ENCODE data around the gene ADCY9. TPM values are rescaled to one million over a fixed set of nuclear protein-coding genes. Genes with fewer than 3 reads are reported as not detected.
A peak's percentile ranks its signal among the peaks of the same experiment; 100 is the strongest.

The ADCY9 gene
- total and polyA plus RNA-seq, 2 experiments from 2014 or later = 2.2 to 18.3 TPM

DNA sequence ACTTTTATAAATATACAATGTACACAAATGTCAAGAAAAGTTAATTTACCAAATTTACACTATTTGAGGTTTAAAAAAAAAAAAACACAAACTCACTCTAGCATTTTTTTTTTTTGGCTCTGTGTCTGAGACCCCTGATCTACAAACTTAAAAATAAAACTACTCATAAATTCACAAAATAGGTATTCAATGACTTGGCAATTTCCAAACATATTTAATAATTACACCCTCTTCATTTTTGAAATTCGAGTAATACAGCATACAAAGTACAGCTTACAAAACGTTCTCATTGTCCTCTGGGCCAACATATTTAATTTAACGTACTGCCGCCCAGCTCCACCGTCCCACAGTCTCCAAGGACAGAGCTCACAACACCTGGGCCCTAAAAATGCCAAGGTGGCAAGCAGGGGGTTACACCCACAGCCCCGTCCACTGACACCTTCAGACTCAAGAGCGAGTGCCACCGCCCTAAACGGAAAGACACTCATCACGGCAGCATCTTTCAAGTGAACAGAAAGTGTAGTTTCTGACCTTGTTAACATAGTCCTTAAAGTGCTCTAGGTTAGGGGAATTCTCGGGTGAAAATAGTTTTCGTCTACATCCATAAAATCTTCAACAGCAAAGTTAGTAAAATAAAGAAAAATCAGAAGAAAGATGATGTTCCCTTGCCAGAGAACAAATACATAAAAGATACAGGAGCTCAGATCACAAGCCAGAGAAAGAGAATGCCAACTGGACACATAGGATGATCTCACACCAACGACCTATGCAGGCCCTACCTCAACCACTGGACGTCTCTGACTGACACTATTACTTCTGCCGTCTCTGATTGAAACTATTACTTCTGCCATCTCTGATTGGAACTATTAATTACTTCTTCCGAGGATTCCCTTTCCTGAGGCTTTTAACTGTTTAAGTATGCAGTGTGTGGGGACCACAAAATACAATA is 4.2 kb downstream of the ADCY9 start (continued):
- TF ChIP-seq, protein P1, sequence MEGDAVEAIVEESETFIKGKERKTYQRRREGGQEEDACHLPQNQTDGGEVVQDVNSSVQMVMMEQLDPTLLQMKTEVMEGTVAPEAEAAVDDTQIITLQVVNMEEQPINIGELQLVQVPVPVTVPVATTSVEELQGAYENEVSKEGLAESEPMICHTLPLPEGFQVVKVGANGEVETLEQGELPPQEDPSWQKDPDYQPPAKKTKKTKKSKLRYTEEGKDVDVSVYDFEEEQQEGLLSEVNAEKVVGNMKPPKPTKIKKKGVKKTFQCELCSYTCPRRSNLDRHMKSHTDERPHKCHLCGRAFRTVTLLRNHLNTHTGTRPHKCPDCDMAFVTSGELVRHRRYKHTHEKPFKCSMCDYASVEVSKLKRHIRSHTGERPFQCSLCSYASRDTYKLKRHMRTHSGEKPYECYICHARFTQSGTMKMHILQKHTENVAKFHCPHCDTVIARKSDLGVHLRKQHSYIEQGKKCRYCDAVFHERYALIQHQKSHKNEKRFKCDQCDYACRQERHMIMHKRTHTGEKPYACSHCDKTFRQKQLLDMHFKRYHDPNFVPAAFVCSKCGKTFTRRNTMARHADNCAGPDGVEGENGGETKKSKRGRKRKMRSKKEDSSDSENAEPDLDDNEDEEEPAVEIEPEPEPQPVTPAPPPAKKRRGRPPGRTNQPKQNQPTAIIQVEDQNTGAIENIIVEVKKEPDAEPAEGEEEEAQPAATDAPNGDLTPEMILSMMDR (conservative IDR thresholded peaks at IDR 0.05; ENCODE audit: low read depth in 2 of 2) = no peak
- TF ChIP-seq, protein P2, sequence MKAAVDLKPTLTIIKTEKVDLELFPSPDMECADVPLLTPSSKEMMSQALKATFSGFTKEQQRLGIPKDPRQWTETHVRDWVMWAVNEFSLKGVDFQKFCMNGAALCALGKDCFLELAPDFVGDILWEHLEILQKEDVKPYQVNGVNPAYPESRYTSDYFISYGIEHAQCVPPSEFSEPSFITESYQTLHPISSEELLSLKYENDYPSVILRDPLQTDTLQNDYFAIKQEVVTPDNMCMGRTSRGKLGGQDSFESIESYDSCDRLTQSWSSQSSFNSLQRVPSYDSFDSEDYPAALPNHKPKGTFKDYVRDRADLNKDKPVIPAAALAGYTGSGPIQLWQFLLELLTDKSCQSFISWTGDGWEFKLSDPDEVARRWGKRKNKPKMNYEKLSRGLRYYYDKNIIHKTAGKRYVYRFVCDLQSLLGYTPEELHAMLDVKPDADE (IDR thresholded peaks at IDR 0.05) = no peak
- TF ChIP-seq, protein P3, sequence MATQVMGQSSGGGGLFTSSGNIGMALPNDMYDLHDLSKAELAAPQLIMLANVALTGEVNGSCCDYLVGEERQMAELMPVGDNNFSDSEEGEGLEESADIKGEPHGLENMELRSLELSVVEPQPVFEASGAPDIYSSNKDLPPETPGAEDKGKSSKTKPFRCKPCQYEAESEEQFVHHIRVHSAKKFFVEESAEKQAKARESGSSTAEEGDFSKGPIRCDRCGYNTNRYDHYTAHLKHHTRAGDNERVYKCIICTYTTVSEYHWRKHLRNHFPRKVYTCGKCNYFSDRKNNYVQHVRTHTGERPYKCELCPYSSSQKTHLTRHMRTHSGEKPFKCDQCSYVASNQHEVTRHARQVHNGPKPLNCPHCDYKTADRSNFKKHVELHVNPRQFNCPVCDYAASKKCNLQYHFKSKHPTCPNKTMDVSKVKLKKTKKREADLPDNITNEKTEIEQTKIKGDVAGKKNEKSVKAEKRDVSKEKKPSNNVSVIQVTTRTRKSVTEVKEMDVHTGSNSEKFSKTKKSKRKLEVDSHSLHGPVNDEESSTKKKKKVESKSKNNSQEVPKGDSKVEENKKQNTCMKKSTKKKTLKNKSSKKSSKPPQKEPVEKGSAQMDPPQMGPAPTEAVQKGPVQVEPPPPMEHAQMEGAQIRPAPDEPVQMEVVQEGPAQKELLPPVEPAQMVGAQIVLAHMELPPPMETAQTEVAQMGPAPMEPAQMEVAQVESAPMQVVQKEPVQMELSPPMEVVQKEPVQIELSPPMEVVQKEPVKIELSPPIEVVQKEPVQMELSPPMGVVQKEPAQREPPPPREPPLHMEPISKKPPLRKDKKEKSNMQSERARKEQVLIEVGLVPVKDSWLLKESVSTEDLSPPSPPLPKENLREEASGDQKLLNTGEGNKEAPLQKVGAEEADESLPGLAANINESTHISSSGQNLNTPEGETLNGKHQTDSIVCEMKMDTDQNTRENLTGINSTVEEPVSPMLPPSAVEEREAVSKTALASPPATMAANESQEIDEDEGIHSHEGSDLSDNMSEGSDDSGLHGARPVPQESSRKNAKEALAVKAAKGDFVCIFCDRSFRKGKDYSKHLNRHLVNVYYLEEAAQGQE (IDR thresholded peaks at IDR 0.05; ENCODE audit: unreplicated experiment) = no peak
- no peak for TF ChIP-seq POLR2AphosphoS5 (IDR thresholded peaks at IDR 0.05; ENCODE audit: low read depth)
- no peak for TF ChIP-seq EZH2 (IDR thresholded peaks at IDR 0.05; ENCODE audit: low read depth, unreplicated experiment)

DNA sequence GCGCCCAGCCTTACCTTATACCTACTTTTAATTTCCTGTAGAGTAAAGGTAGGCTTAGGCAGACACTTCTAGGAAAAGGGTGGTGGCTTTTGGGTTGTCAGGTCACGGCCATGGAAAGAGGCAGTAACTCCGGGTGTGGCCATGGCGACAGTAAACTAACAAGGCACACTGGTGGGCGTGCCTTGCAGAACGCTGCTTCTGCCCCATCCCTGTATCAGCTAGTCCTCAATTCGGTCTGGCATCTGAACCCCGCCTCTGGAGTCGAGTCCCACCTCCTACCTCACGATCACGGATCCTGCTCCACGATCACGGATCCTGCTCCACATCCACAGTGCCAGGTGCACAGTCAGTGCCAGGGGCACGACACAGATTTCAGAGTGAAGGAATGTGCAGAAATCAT is 5.6 kb downstream of the ADCY9 start:
- H2AFZ ChIP-seq = no peak overlapping the region
- ATAC-seq (no peak), DNase-seq (ENCODE audit: low spot score) (peak; percentile 28)
- Mint-ChIP-seq H3K9me3 (no peaks in the 10 kb centered on the region; the same call in 2 of the 3 replicates), H3K4me1 (peaks cover 31% of the 10 kb centered on the region), H3K4me3 (no peak overlapping the region), H3K27ac (no peak overlapping the region), H3K27me3 (ENCODE audit: insufficient read depth, low read depth, poor library complexity) (peaks cover 8% of the 10 kb centered on the region), H3K36me3 (ENCODE audit: low read depth) (peaks cover 3% of the 10 kb centered on the region; the same call in 1 of the 3 replicates)
- H3F3A ChIP-seq (replicated peaks; ENCODE audit: low read depth) = 0 out of 2 replicates have a peak, but pooled peaks cover 5% of the 10 kb centered on the region
- TF ChIP-seq ZNF331 (CRISPR knock-in tag; IDR thresholded peaks at IDR 0.05; ENCODE audit: low read depth) (no peak), ZNF114 (CRISPR knock-in tag; IDR thresholded peaks at IDR 0.05) (no peak), CREB1 (CRISPR knock-in tag; IDR thresholded peaks at IDR 0.05; ENCODE audit: low read depth) (no peak)
- TF ChIP-seq, protein P1 (conservative IDR thresholded peaks at IDR 0.05; ENCODE audit: low read depth in 2 of 2) = no peak
- H4K20me1 ChIP-seq (replicated peaks; ENCODE audit: insufficient read depth) = 0 out of 2 replicates have a peak, but pooled peaks cover 5% of the 10 kb centered on the region
- H3K9me2 ChIP-seq (ENCODE audit: insufficient read depth) = no peaks in the 10 kb centered on the region
- peaks cover 22% of the 10 kb centered on the region for H3K27me3 ChIP-seq (ENCODE audit: insufficient read depth)
- no peak overlapping the region for H3K27ac ChIP-seq (ENCODE audit: low read depth)
- peaks cover 7% of the 10 kb centered on the region for H3K79me2 ChIP-seq (replicated peaks; ENCODE audit: insufficient read depth)
- peaks cover 16% of the 10 kb centered on the region; the same call in 1 of the 2 replicates for H3K4me1 ChIP-seq (ENCODE audit: insufficient read depth)
- no peak overlapping the region for H3K4me3 ChIP-seq
- no peaks in the 10 kb centered on the region for H3K36me3 ChIP-seq (ENCODE audit: insufficient read depth)
- H3K4me2 ChIP-seq = no peak overlapping the region

Measured in GM23338 (cell line).